ENCODE results near the gene SLC26A6.

The SLC26A6 gene

GRCh38 chr3:48664313-48664644, 29.0 kb upstream of the SLC26A6 start:
- peaks cover 10% of the 10 kb centered on the region for H3K27me3 Mint-ChIP-seq
- peaks cover 9% of the 10 kb centered on the region for H3K4me1 Mint-ChIP-seq
- no peaks in the 10 kb centered on the region for H3K9me3 Mint-ChIP-seq
- no peak overlapping the region for H3K27ac Mint-ChIP-seq
- H3K4me3 Mint-ChIP-seq, result peak overlapping the region; percentile 63
- no peaks in the 10 kb centered on the region for H3K36me3 Mint-ChIP-seq

- H3K27ac Mint-ChIP-seq, result no peak overlapping the region
- H3K36me3 Mint-ChIP-seq, result no peaks in the 10 kb centered on the region
- H3K27me3 Mint-ChIP-seq, result peaks cover 10% of the 10 kb centered on the region
- H3K4me3 Mint-ChIP-seq, result peak overlapping the region; percentile 63
- H3K9me3 Mint-ChIP-seq, result no peaks in the 10 kb centered on the region
- H3K4me1 Mint-ChIP-seq, result peaks cover 9% of the 10 kb centered on the region
Observed at GRCh38 chr3:48663489-48664312, 28.4 kb upstream of the SLC26A6 start.

DNA sequence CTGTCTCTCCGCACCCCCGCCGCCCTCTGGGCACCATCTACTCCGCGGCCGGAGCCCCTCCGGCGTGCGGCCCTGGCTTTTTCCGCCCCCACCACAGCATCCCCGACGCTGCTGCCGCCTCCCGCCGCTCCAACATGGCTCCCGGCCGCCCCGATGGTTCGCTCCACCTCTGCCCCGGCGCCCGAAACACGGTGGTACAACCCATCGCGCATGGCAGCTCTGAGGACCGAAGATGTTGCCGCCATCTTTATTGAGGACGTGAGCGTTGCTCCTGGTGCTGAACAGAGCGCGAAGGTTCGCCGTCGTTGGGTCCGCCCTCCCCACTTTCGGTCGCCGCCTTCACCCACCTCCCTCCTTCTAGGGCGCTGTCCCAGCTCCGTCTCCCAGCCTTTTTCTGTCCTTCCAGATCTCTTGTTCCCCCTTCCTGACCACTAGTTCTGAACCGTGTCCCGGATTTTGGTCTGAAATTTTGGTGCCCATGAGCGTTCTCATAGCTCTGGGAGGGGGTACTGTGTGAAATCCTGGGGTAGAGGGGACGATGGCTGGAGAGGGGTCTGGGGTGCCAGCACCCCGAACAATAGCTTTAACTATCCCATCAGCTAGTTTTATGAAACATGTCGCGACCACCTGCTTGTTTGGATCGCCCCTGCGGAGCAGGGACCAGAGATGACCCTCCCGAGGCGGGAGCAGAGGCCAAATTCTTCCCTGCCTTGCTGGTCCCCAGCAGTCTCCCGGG, 27.7 kb upstream of the SLC26A6 start, which contains the start of gene CELSR3:
Gene CELSR3, minus strand, starts transcription at position 134 of the 736 bp plus-strand sequence. CDS start 252 bp downstream, outside the sequence.
- H3K36me3 Mint-ChIP-seq, result no peaks in the 10 kb centered on the region
- H3K9me3 Mint-ChIP-seq, result no peaks in the 10 kb centered on the region
- H3K27ac Mint-ChIP-seq, result no peak within 1 kb of the TSS
- H3K4me3 Mint-ChIP-seq, result peak within 1 kb of the TSS; percentile 63
- peaks cover 10% of the 10 kb centered on the region for H3K27me3 Mint-ChIP-seq
- H3K4me1 Mint-ChIP-seq, result peaks cover 9% of the 10 kb centered on the region

DNA sequence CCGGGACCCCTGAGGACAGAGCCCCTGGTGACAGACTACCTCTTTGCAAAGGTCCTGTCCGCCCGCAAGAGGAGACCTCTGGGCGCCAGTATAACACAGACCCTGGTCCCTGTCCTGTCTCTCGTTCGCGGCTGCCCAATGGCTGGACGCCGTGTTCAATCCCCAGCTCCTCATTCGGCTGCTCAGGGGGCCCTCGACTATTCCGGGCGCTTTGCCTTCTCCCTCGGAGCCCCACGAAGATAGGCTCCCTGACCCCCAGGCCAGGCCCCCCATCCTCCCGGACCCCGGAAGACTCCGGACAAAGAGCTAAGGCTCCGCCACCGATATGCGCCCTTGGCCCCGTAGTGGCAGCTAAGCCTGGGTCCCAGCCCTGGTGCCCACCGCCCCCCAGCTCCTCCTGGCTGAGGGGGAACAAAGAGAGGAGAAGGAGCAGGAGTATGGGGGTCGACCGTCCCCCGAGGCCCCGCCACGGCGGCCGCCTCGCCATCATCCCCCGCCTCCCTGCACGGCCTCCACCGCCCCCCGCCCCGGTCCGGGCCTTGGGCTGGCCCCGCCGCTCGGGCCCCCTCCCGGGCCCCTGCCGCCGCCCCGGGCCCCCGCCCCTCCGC, 27.0 kb upstream of the SLC26A6 start:
- no peaks in the 10 kb centered on the region for H3K36me3 Mint-ChIP-seq
- H3K27me3 Mint-ChIP-seq, result peaks cover 10% of the 10 kb centered on the region
- H3K27ac Mint-ChIP-seq, result no peak overlapping the region
- H3K9me3 Mint-ChIP-seq, result no peaks in the 10 kb centered on the region
- H3K4me3 Mint-ChIP-seq, result no peak overlapping the region
- peaks cover 9% of the 10 kb centered on the region for H3K4me1 Mint-ChIP-seq

DNA sequence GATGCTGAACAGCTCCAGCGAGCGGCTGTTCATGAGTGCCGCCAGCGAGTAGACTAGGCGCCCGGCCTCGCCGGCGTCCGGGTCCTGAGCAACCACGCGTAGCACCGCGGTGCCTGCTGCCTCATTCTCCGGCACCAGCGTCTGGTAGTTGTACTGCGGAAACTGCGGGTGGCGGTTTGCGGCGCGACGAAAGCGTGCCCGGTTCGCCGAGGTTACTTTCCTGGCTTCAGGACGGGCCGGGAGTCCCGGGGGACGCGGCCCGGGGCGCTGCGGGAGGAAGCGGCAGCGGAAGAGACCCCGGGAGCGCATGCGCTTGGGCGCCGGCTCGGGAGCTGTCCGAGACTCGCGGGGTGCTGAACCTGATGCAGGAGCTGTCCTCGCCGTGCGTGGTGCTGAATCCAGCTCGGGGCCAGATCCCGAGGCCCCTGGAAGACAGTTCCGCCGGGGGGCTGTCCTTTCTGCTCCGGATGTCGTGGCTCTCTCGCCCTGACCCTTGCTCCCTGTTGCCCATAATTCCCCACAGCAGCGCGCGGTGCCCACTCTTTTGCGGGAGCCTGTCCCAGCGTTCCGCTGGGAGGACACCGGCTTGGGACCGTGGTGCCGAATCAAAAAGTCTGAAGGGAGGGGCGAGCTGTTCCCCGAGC, 26.4 kb upstream of the SLC26A6 start:
- Mint-ChIP-seq H3K9me3 (no peaks in the 10 kb centered on the region), H3K4me3 (peak overlapping the region; percentile 19), H3K27me3 (peaks cover 10% of the 10 kb centered on the region), H3K4me1 (peaks cover 9% of the 10 kb centered on the region), H3K27ac (no peak overlapping the region), H3K36me3 (no peaks in the 10 kb centered on the region)

DNA sequence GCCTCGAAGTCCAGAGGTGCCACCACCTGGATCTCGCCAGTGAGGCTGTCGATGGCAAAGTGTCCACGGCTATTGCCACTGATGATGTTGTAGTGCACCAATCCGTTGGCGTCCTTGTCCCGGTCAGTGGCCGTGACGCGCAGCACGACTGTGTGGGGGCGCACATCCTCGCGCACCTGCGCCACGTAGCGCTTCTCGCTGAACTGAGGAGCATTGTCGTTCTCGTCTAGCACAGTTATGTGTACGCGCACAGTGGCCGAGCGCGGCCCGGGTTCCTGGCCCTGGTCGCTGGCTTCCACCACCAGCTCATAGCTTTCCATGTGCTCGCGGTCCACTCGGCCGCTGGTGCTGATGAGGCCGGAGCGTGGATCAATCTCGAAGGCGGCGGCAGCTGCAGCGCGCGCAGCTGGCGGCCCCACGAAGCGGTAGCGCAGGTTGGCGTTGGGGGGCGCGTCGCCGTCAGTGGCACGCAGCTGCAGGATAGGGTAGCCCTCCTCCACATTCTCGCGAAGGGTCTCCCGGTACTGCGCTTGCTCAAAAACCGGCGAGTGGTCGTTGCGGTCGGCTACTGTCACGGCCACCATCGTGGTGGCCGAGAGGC, 25.6 kb upstream of the SLC26A6 start:
- H3K36me3 Mint-ChIP-seq, result no peaks in the 10 kb centered on the region
- no peak overlapping the region for H3K4me3 Mint-ChIP-seq
- peaks cover 10% of the 10 kb centered on the region for H3K27me3 Mint-ChIP-seq
- H3K27ac Mint-ChIP-seq, result no peak overlapping the region
- H3K4me1 Mint-ChIP-seq, result peaks cover 9% of the 10 kb centered on the region
- H3K9me3 Mint-ChIP-seq, result no peaks in the 10 kb centered on the region

GRCh38 chr3:48656841-48657281, 21.6 kb upstream of the SLC26A6 start:
- peaks cover 3% of the 10 kb centered on the region for H3K27me3 Mint-ChIP-seq
- no peaks in the 10 kb centered on the region for H3K9me3 Mint-ChIP-seq
- H3K36me3 Mint-ChIP-seq, result no peaks in the 10 kb centered on the region
- H3K27ac Mint-ChIP-seq, result peak overlapping the region; percentile 77
- peaks cover 6% of the 10 kb centered on the region for H3K4me1 Mint-ChIP-seq
- peak overlapping the region; percentile 78 for H3K4me3 Mint-ChIP-seq

- peak overlapping the region; percentile 77 for H3K27ac Mint-ChIP-seq
- peak overlapping the region; percentile 78 for H3K4me3 Mint-ChIP-seq
- no peaks in the 10 kb centered on the region for H3K36me3 Mint-ChIP-seq
- peaks cover 6% of the 10 kb centered on the region for H3K4me1 Mint-ChIP-seq
- peaks cover 3% of the 10 kb centered on the region for H3K27me3 Mint-ChIP-seq
- no peaks in the 10 kb centered on the region for H3K9me3 Mint-ChIP-seq
Observed at GRCh38 chr3:48656061-48656840, 21.0 kb upstream of the SLC26A6 start.

DNA sequence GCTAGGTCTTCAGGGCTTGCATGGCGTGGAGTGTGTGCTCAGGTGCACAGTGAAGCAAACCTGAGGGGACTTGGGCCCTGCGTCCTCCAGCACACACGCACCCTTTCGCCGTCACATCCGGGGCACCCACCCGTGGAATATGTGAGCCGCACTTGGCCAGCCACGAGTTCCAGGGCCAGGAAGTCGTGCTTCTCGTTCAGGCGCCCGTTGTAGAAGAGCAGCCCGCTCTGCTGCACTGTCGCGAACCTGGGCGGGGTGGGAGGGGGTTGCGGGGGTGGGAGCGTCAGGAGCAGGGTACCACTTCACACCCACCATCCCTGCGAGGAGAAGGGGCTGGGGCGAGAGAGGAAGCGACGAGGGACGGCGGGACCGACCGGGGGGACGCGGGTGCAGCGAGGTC, 20.3 kb upstream of the SLC26A6 start:
- Mint-ChIP-seq H3K36me3 (no peaks in the 10 kb centered on the region), H3K4me3 (peak overlapping the region; percentile 75), H3K9me3 (no peaks in the 10 kb centered on the region), H3K27me3 (peaks cover 3% of the 10 kb centered on the region), H3K4me1 (peaks cover 6% of the 10 kb centered on the region), H3K27ac (peak overlapping the region; percentile 76)

DNA sequence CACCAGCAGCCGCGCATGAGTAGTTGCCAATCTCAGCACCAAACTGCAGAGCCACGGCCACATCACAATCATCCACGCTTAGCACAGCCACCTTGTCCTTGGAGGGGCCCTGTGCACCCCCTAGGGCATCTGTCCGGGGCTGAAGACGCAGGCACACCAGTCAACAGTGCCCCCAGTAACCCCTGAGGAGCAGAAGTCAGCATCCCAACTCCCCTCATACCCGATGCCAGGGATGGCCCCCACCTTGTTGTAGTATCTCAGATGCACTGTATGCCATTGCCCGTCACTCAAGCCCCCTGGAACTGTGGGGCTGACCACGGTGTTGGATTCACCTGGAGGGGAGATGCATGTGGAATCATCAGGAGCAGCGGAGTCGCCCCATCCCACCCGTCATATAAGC, 19.8 kb upstream of the SLC26A6 start:
- no peaks in the 10 kb centered on the region for H3K36me3 Mint-ChIP-seq
- H3K4me3 Mint-ChIP-seq, result peak overlapping the region; percentile 75
- H3K27me3 Mint-ChIP-seq, result peaks cover 1% of the 10 kb centered on the region
- no peaks in the 10 kb centered on the region for H3K9me3 Mint-ChIP-seq
- peak overlapping the region; percentile 76 for H3K27ac Mint-ChIP-seq
- H3K4me1 Mint-ChIP-seq, result peaks cover 6% of the 10 kb centered on the region

- Mint-ChIP-seq H3K27me3 (no peaks in the 10 kb centered on the region), H3K4me3 (no peak overlapping the region), H3K27ac (no peak overlapping the region), H3K4me1 (peaks cover 6% of the 10 kb centered on the region), H3K9me3 (no peaks in the 10 kb centered on the region), H3K36me3 (no peaks in the 10 kb centered on the region)
Observed at GRCh38 chr3:48652923-48653715, 17.9 kb upstream of the SLC26A6 start.

DNA sequence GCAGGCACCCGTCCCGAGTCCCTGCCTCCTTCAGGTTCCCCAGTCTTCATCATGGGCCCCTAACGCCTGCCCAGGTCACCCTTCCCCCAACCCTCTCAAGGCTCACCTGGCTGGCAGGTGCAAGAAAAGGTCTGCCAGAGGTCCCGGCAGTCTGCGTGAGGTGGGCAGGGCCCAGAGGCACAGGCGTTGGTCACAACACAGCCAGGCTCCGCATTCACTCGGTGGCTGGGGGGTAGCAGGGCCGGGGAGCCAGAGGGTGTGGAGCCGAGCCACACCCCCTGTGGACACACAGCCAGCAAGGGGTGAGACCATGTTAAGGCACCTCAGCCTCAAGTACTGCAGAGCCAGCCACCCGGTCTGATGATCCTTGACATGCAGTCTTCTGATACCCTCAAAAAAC, 16.5 kb upstream of the SLC26A6 start:
- Mint-ChIP-seq H3K27me3 (no peaks in the 10 kb centered on the region), H3K36me3 (no peaks in the 10 kb centered on the region), H3K4me1 (peaks cover 6% of the 10 kb centered on the region), H3K4me3 (no peak overlapping the region), H3K9me3 (no peaks in the 10 kb centered on the region), H3K27ac (no peak overlapping the region)

DNA sequence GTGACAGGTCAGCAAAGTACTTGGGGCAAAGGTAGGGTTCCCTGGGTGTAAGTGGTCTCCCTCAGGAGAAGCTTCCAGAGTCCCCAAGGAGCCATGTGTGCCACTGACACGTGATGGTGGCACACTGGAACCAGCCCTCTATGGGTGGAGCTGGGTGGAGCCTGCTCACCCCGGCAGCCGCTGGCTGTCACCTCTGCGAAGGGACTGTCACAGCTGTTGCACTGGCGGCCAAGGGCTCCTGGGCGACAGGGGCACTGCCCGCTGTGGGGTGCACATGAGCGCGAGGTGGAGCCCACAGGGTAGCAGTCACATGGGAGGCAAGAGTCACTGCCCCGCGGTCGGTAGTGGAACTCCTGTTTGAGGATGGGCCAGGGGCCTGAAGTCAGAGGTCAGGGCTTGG, 15.5 kb upstream of the SLC26A6 start:
- Mint-ChIP-seq H3K9me3 (no peaks in the 10 kb centered on the region), H3K36me3 (no peaks in the 10 kb centered on the region), H3K4me3 (no peak overlapping the region), H3K4me1 (peaks cover 6% of the 10 kb centered on the region), H3K27me3 (no peaks in the 10 kb centered on the region), H3K27ac (no peak overlapping the region)
